Measurements from ENCODE around the gene KRCC1.
"Not testable (repeated sequence)": the region's sequence is repeated elsewhere in the genome, so short reads cannot be mapped to it uniquely, and the experiment has no call there.

- TF ChIP-seq ZKSCAN1 (IDR thresholded peaks at IDR 0.05; ENCODE audit: low read depth, low read length); PRPF4 (IDR thresholded peaks at IDR 0.05; ENCODE audit: insufficient read depth, low read depth, low read length, poor library complexity, severe bottlenecking): not testable (repeated sequence)
These were observed 10.0 kb downstream of the KRCC1 start for GRCh38 chr2:88045561-88045960.
